Measurements from ENCODE around the gene FOXJ3. TPM values are rescaled to one million over a fixed set of nuclear protein-coding genes. Genes with fewer than 3 reads are reported as not detected.
A peak's percentile ranks its signal among the peaks of the same experiment; 100 is the strongest.

FOXJ3 gene
- total and polyA plus RNA-seq, 2 donors from 2014 or later: 11.8 to 45.5 TPM

DNA sequence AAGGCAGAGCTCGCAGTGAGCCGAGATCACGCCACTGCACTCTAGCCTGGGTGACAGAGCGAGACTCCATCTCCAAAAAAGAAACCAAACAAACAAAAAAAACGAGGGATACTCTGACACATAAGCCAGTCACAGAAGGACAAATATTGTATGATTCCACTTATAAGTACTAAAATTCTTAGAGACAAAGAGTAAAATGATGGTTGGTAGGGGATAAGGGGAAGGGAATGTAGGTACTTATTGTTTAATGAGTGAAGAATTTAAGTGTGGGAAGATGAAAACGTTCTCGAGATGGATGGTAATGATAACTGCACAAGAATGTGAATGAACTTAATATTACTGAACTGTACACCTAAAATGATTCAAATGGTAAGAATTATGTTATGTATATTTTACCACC, 103.8 kb downstream of the FOXJ3 start:
- H3K27ac ChIP-seq (ENCODE audit: low read depth in 2 of 2, low read length in 2 of 2): no peak overlapping the region
- no peaks in the 10 kb centered on the region for H3K27me3 ChIP-seq (ENCODE audit: control insufficient read depth, insufficient read depth, low read length)
- H3K4me3 ChIP-seq (ENCODE audit: low read length in 3 of 3): no peak overlapping the region
- TF ChIP-seq, protein P1, sequence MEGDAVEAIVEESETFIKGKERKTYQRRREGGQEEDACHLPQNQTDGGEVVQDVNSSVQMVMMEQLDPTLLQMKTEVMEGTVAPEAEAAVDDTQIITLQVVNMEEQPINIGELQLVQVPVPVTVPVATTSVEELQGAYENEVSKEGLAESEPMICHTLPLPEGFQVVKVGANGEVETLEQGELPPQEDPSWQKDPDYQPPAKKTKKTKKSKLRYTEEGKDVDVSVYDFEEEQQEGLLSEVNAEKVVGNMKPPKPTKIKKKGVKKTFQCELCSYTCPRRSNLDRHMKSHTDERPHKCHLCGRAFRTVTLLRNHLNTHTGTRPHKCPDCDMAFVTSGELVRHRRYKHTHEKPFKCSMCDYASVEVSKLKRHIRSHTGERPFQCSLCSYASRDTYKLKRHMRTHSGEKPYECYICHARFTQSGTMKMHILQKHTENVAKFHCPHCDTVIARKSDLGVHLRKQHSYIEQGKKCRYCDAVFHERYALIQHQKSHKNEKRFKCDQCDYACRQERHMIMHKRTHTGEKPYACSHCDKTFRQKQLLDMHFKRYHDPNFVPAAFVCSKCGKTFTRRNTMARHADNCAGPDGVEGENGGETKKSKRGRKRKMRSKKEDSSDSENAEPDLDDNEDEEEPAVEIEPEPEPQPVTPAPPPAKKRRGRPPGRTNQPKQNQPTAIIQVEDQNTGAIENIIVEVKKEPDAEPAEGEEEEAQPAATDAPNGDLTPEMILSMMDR (IDR thresholded peaks at IDR 0.05; ENCODE audit: borderline replicate concordance, extremely low read depth, insufficient read depth): no peak
- no peak overlapping the region for H3K9ac ChIP-seq (ENCODE audit: low read length in 3 of 3)
- DNase-seq (no peak), FAIRE-seq (no peak)
- H3K36me3 ChIP-seq (ENCODE audit: control insufficient read depth in 2 of 3, insufficient read depth in 3 of 3, low read length in 3 of 3): no peaks in the 10 kb centered on the region
- H3K9me3 ChIP-seq (ENCODE audit: control insufficient read depth in 2 of 3, insufficient read depth in 1 of 3, low read length in 3 of 3): no peaks in the 10 kb centered on the region
- intact Hi-C loops (cut with DNase I): no loop called here
- H3K4me1 ChIP-seq (ENCODE audit: control insufficient read depth in 2 of 3, insufficient read depth in 2 of 3, low read depth in 1 of 3, low read length in 3 of 3): no peaks in the 10 kb centered on the region

DNA sequence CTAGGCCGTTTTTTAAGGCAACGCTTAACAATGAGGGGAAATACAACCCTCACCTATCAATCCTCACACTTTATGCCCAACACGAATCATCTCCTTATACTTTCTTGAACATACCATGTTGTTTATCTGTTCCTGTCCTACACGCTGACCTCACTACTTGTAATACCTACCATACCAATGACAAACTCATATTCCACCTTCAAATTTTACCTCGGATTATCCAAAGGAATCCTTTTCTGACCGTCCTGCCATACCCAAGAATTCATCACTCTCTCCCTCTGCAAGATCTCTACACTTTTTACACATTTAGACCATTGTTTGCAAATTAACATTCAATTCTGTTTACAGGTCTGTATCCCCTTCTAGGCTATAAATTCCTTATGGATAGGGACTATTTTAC, 106.1 kb downstream of the FOXJ3 start:
- Histone ChIP-seq H3K27ac (ENCODE audit: low read depth in 2 of 2, low read length in 2 of 2) (no peak overlapping the region), H3K36me3 (ENCODE audit: control insufficient read depth in 2 of 3, insufficient read depth in 3 of 3, low read length in 3 of 3) (no peaks in the 10 kb centered on the region), H3K9me3 (ENCODE audit: control insufficient read depth in 2 of 3, insufficient read depth in 1 of 3, low read length in 3 of 3) (no peaks in the 10 kb centered on the region), H3K9ac (ENCODE audit: low read length in 3 of 3) (no peak overlapping the region), H3K4me3 (ENCODE audit: low read length in 3 of 3) (no peak overlapping the region), H3K4me1 (ENCODE audit: control insufficient read depth in 2 of 3, insufficient read depth in 2 of 3, low read depth in 1 of 3, low read length in 3 of 3) (peaks cover 0 to 5% (median 0%) of the 10 kb centered on the region in 3 donors), H3K27me3 (ENCODE audit: control insufficient read depth, insufficient read depth, low read length) (no peaks in the 10 kb centered on the region)
- intact Hi-C loops (cut with DNase I): no loop called here
- TF ChIP-seq, protein P1 (IDR thresholded peaks at IDR 0.05; ENCODE audit: borderline replicate concordance, extremely low read depth, insufficient read depth): no peak
- FAIRE-seq (no peak), DNase-seq (no peak)

DNA sequence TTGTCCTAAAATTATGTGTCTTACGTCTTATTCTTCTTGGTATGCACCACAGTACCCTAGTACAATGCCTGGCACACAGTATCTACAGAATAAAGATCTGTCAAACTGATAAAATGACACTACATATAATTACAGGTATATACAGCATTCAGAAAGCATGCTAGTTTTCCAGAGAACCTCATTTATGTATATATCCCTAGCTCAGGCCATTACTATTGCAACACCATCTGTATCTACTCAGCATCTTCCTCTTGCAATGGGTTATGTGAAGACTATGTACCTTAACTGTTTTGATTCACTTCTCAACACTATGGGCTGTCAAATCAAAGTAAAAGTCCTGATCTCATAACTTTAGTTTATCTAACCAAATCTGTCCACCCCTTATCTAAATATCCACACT, 112.0 kb downstream of the FOXJ3 start:
- no peak overlapping the region for H3K9ac ChIP-seq (ENCODE audit: low read length in 3 of 3)
- H3K9me3 ChIP-seq (ENCODE audit: control insufficient read depth in 2 of 3, insufficient read depth in 1 of 3, low read length in 3 of 3): no peaks in the 10 kb centered on the region
- intact Hi-C loops (cut with DNase I): no loop called here
- no peak for FAIRE-seq
- H3K27me3 ChIP-seq (ENCODE audit: control insufficient read depth, insufficient read depth, low read length): no peaks in the 10 kb centered on the region
- DNase-seq: no peak
- H3K4me3 ChIP-seq (ENCODE audit: low read length in 3 of 3): no peak overlapping the region
- no peaks in the 10 kb centered on the region for H3K36me3 ChIP-seq (ENCODE audit: control insufficient read depth in 2 of 3, insufficient read depth in 3 of 3, low read length in 3 of 3)
- H3K27ac ChIP-seq (ENCODE audit: low read depth in 2 of 2, low read length in 2 of 2): no peak overlapping the region
- peaks cover 0 to 5% (median 0%) of the 10 kb centered on the region in 3 donors for H3K4me1 ChIP-seq (ENCODE audit: control insufficient read depth in 2 of 3, insufficient read depth in 2 of 3, low read depth in 1 of 3, low read length in 3 of 3)
- TF ChIP-seq, protein P1 (IDR thresholded peaks at IDR 0.05; ENCODE audit: borderline replicate concordance, extremely low read depth, insufficient read depth): no peak

DNA sequence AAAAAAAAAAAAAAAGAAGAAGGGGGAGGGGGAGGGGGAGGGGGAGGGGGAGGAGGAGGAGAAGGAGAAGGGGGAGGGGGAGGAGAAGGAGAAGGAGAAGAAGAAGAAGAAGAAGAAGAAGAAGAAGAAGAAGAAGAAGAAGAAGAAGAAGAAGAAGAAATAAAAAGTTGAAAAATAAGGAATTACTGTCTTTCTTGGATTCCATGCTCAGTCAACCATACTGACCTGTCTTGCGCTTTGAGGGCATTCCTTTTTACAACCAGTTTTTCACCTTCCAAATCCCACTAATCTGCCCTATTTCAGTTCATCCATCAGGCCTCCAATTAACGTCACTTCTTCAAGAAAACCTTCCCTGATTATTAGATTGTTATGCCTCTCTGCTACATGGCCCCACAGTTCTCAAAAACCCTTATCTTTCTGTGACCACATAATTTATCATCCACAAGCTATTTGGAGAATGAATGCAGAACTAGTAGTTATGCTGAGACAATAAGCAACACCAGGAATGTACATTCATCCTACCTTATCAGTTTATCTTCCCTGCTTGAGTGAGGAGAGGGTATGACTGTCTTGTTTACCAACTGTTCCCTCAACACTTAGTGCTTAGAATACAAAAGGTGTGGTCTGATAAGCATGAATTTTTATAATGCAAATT, 113.0 kb downstream of the FOXJ3 start:
- DNase-seq (peak in 1 of 5 donors; percentile 1), FAIRE-seq (no peak)
- H3K4me3 ChIP-seq (ENCODE audit: low read length in 3 of 3): no peak overlapping the region
- H3K36me3 ChIP-seq (ENCODE audit: control insufficient read depth in 2 of 3, insufficient read depth in 3 of 3, low read length in 3 of 3): no peaks in the 10 kb centered on the region
- no peak overlapping the region for H3K9ac ChIP-seq (ENCODE audit: low read length in 3 of 3)
- TF ChIP-seq, protein P1 (IDR thresholded peaks at IDR 0.05; ENCODE audit: borderline replicate concordance, extremely low read depth, insufficient read depth): no peak
- H3K27me3 ChIP-seq (ENCODE audit: control insufficient read depth, insufficient read depth, low read length): no peaks in the 10 kb centered on the region
- intact Hi-C loops (cut with DNase I): no loop called here
- H3K9me3 ChIP-seq (ENCODE audit: control insufficient read depth in 2 of 3, insufficient read depth in 1 of 3, low read length in 3 of 3): no peaks in the 10 kb centered on the region
- H3K4me1 ChIP-seq (ENCODE audit: control insufficient read depth in 2 of 3, insufficient read depth in 2 of 3, low read depth in 1 of 3, low read length in 3 of 3): peaks cover 0 to 5% (median 0%) of the 10 kb centered on the region in 3 donors
- H3K27ac ChIP-seq (ENCODE audit: low read depth in 2 of 2, low read length in 2 of 2): no peak overlapping the region
